Endothelial cell of umbilical vein (primary cell): ENCODE measurements around the gene DPF3. TPM values are rescaled to one million over a fixed set of nuclear protein-coding genes. Genes with fewer than 3 reads are reported as not detected.

Experiments
- BruUV-seq: library from RNA; stranded (reverse); fragments of 400-500 nt; replicated peaks from 2 replicates; lab custom pipeline; 2021; lab: Mats Ljungman, UMichigan
- CTCF ChIA-PET: fragments of 300-600, 350-600 bp; sonication (Branson Sonifier 250); formaldehyde crosslinking; loops from one replicate; lab custom pipeline; 2021; ENCODE audit warnings: antibody characterized with exemption, inconsistent platforms; lab: Charles Lee
- POLR2A ChIA-PET: fragments of 300-600, 350-600 bp; sonication (Branson Sonifier 250); formaldehyde crosslinking; loops from one replicate; lab custom pipeline; 2021; ENCODE audit warnings: antibody characterized with exemption, inconsistent platforms; lab: Charles Lee
- DNase-seq: peaks from one replicate; pipeline ENCODE4 v3.0.0-alpha.2; 2011; ENCODE audit warnings: low read depth, low spot score
- FAIRE-seq: peaks from 2 replicates; lab custom pipeline; 2011; peaks lifted over from hg19 to GRCh38; lab: Jason Lieb, UNC
- H2AFZ ChIP-seq: 2 replicates; pipeline ENCODE4 v1.6.0; 2012; ENCODE audit warnings: low read depth, low read length, control low read depth, inconsistent platforms
- H3K27ac ChIP-seq: 2 replicates; pipeline ENCODE4 v1.5.1; 2011; ENCODE audit warnings: low read depth, mild to moderate bottlenecking, control low read depth, low read length, moderate library complexity; ENCODE audit not compliant: insufficient read depth
- H3K27me3 ChIP-seq, 2 experiments: 2 replicates each; pipeline versions ENCODE4 v1.6.0 to v1.6.1; 2011; ENCODE audit warnings: low read length in 2 of 2, mixed read lengths in 1 of 2; ENCODE audit not compliant: control insufficient read depth in 2 of 2, insufficient read depth in 2 of 2
- H3K36me3 ChIP-seq, 2 experiments: 2 replicates in 1 of 2; 3 replicates in 1 of 2; pipeline ENCODE4 v1.5.1; 2011; ENCODE audit warnings: low read length in 2 of 2, mild to moderate bottlenecking in 1 of 2, moderate library complexity in 1 of 2; ENCODE audit not compliant: control insufficient read depth in 2 of 2, insufficient read depth in 2 of 2; ENCODE audit errors: extremely low read depth in 1 of 2
- H3K4me1 ChIP-seq: 3 replicates; pipeline ENCODE4 v1.5.1; 2011; ENCODE audit warnings: mild to moderate bottlenecking, low read length; ENCODE audit not compliant: control insufficient read depth, insufficient read depth; ENCODE audit errors: extremely low read depth
- H3K4me2 ChIP-seq: 2 replicates; pipeline ENCODE4 v1.6.1; 2011; ENCODE audit warnings: low read length, control low read depth, mixed read lengths; ENCODE audit not compliant: insufficient read depth
- H3K4me3 ChIP-seq, 3 experiments: fragments of 200-600 bp in 1 of 3; sonication (generic), shearing (Covaris generic) in 1 of 3; replicated peaks in 1 of 3; 2 replicates each; pipeline ENCODE4 v1.5.1; 2011 to 2016; ENCODE audit warnings: control low read depth in 3 of 3, low read length in 3 of 3, mild to moderate bottlenecking in 2 of 3, inconsistent platforms in 1 of 3, low read depth in 1 of 3, moderate library complexity in 1 of 3; ENCODE audit not compliant: insufficient read depth in 1 of 3
- H3K79me2 ChIP-seq: 2 replicates; pipeline ENCODE4 v1.6.0; 2012; ENCODE audit warnings: low read length, inconsistent platforms; ENCODE audit not compliant: control insufficient read depth, insufficient read depth
- H3K9ac ChIP-seq: replicated peaks from 2 replicates; pipeline ENCODE3; 2011; ENCODE audit warnings: low read length, control low read depth; ENCODE audit not compliant: insufficient read depth; ENCODE audit errors: extremely low read depth
- H3K9me1 ChIP-seq: replicated peaks from 3 replicates; pipeline ENCODE4 v1.6.0; 2011; ENCODE audit warnings: mild to moderate bottlenecking, low read length; ENCODE audit not compliant: control insufficient read depth, insufficient read depth; ENCODE audit errors: extremely low read depth
- H3K9me3 ChIP-seq: replicated peaks from 2 replicates; pipeline ENCODE4 v1.5.1; 2012; ENCODE audit warnings: low read length, inconsistent platforms; ENCODE audit not compliant: control insufficient read depth, insufficient read depth
- H4K20me1 ChIP-seq: replicated peaks from 2 replicates; pipeline ENCODE3; 2011; ENCODE audit warnings: mild to moderate bottlenecking, low read length; ENCODE audit not compliant: control insufficient read depth, insufficient read depth; ENCODE audit errors: extremely low read depth
- EZH2 ChIP-seq: IDR thresholded peaks from 2 replicates; pipeline ENCODE4 v1.6.1; 2012; ENCODE audit warnings: borderline replicate concordance, low read depth, mild to moderate bottlenecking, moderate library complexity, low read length, inconsistent platforms; ENCODE audit not compliant: severe bottlenecking
- FOS ChIP-seq: IDR thresholded peaks from 2 replicates; pipeline ENCODE4 v1.6.1; 2011; ENCODE audit warnings: mild to moderate bottlenecking, low read length, moderate library complexity, borderline replicate concordance; ENCODE audit not compliant: insufficient read depth
- JUN ChIP-seq: IDR thresholded peaks from 2 replicates; pipeline ENCODE4 v1.6.1; 2011; ENCODE audit warnings: borderline replicate concordance, low read depth; ENCODE audit not compliant: insufficient read length, insufficient read depth
- MYC ChIP-seq: IDR thresholded peaks from one replicate; pipeline ENCODE4 v1.6.1; 2011; ENCODE audit warnings: mild to moderate bottlenecking, low read depth, low read length
- POLR2A ChIP-seq: IDR thresholded peaks from 2 replicates; pipeline ENCODE4 v1.6.1; 2012; ENCODE audit warnings: low read depth, mild to moderate bottlenecking, control low read depth, low read length
- POLR2AphosphoS5 ChIP-seq: IDR thresholded peaks from 2 replicates; pipeline ENCODE4 v1.6.1; 2012; ENCODE audit warnings: low read depth, mild to moderate bottlenecking, control low read depth, low read length, moderate library complexity; ENCODE audit not compliant: insufficient read depth
- dilution Hi-C: fragments of 300-500 bp; cut with MboI; formaldehyde crosslinking; loops from one replicate; pipeline ENCODE4 v1.15.0; 2019; ENCODE audit warnings: low sequenced_read_pairs; ENCODE audit not compliant: extremely low pct_ligation_motif_present
- intact Hi-C: fragments of 100-400 bp; cut with micrococcal nuclease; formaldehyde crosslinking; loops from one replicate; pipeline ENCODE4 v1.10.0; 2022
- polyA plus RNA-seq, 4 experiments: library from polyadenylated mRNA; depleted of rRNA in 3 of 4; stranded (reverse) in 3 of 4; unstranded in 1 of 4; fragments of >200 nt; gene quantifications; 2 replicates each; pipeline versions ENCODE4 v1.2.1 to v1.2.3, GENCODE V29; 2011 to 2012; ENCODE audit warnings: missing spikeins in 1 of 4
- total RNA-seq: library from RNA; stranded (reverse); gene quantifications from 2 replicates; pipeline ENCODE4 v1.2.3, GENCODE V29; 2021
- TF ChIP-seq, protein P1 (sequence below): IDR thresholded peaks from 2 replicates; pipeline ENCODE4 v1.6.1; 2011; ENCODE audit not compliant: insufficient read depth, insufficient read length
- TF ChIP-seq, protein P2 (sequence below), 2 donors: IDR thresholded peaks; 1 replicate in 1 of 2; 2 replicates in 1 of 2; pipeline ENCODE4 v1.5.1; 2011; ENCODE audit warnings: low read length in 2 of 2, mild to moderate bottlenecking in 2 of 2, moderate library complexity in 2 of 2, control low read depth in 1 of 2, inconsistent platforms in 1 of 2, low read depth in 1 of 2; ENCODE audit not compliant: insufficient read depth in 1 of 2; ENCODE audit errors: extremely low read depth in 1 of 2

Gene DPF3
- total and polyA plus RNA-seq, 2 donors (not counting 3 experiments of a cell fraction or from before 2014, with no cell fraction given): 2.4 to 3.5 TPM

DNA sequence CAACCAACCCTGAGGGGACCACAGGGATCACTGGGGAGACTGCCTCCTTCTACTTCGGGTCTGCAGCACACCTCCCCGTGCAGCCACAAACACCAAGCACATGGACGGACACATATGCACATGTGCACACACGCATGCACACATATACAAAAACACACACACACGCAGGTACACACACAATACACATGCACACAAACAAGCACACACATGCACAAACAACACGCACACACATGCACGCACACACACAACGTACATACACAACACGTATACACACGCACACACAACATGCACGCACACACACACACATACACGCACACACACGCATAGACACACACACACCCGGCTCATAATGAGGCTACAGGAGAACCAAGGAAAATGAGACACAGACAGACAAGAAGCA, 203.6 kb downstream of the DPF3 start:
- intact Hi-C loops (no loop called here), dilution Hi-C loops (no loop called here)
- H3K9me3 ChIP-seq: no peaks in the 10 kb centered on the region
- no peaks in the 10 kb centered on the region for H3K79me2 ChIP-seq
- no peaks in the 10 kb centered on the region for H3K9me1 ChIP-seq
- H3K27me3 ChIP-seq: no peaks in the 10 kb centered on the region
- DNase-seq (no peak), FAIRE-seq (no peak)
- no peaks in the 10 kb centered on the region for H4K20me1 ChIP-seq
- H3K27ac ChIP-seq: no peak overlapping the region
- BruUV-seq: no TSS peak
- ChIA-PET CTCF (no interaction called here), POLR2A (no interaction called here)
- H3K4me1 ChIP-seq: no peaks in the 10 kb centered on the region
- no peak overlapping the region for H3K4me3 ChIP-seq
- H3K4me2 ChIP-seq: no peak overlapping the region
- no peak for TF ChIP-seq JUN
- TF ChIP-seq, protein P1, sequence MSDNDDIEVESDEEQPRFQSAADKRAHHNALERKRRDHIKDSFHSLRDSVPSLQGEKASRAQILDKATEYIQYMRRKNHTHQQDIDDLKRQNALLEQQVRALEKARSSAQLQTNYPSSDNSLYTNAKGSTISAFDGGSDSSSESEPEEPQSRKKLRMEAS: peak; percentile 43
- TF ChIP-seq MYC: no peak
- TF ChIP-seq, protein P2, sequence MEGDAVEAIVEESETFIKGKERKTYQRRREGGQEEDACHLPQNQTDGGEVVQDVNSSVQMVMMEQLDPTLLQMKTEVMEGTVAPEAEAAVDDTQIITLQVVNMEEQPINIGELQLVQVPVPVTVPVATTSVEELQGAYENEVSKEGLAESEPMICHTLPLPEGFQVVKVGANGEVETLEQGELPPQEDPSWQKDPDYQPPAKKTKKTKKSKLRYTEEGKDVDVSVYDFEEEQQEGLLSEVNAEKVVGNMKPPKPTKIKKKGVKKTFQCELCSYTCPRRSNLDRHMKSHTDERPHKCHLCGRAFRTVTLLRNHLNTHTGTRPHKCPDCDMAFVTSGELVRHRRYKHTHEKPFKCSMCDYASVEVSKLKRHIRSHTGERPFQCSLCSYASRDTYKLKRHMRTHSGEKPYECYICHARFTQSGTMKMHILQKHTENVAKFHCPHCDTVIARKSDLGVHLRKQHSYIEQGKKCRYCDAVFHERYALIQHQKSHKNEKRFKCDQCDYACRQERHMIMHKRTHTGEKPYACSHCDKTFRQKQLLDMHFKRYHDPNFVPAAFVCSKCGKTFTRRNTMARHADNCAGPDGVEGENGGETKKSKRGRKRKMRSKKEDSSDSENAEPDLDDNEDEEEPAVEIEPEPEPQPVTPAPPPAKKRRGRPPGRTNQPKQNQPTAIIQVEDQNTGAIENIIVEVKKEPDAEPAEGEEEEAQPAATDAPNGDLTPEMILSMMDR (IDR thresholded peaks at IDR 0.05; ENCODE audit: extremely low read depth in 1 of 2, insufficient read depth in 1 of 2, low read depth in 1 of 2, low read length in 2 of 2): no peak
- no peak for TF ChIP-seq POLR2AphosphoS5
- no peak for TF ChIP-seq FOS
- no peak for TF ChIP-seq POLR2A
- no peak for TF ChIP-seq EZH2
- no peak overlapping the region for H2AFZ ChIP-seq
- no peaks in the 10 kb centered on the region for H3K36me3 ChIP-seq
- no peak overlapping the region for H3K9ac ChIP-seq
